Panc1 (cell line): Measurements from ENCODE around the gene NID1.
"Not testable (repeated sequence)": the region's sequence is repeated elsewhere in the genome, so short reads cannot be mapped to it uniquely, and the experiment has no call there.

Experiments used
- POLR2AphosphoS5 ChIP-seq: IDR thresholded peaks from 2 replicates; pipeline ENCODE4 v1.6.1; 2012; ENCODE audit warnings: mild to moderate bottlenecking, low read depth, low read length, moderate library complexity
- SIN3A ChIP-seq: IDR thresholded peaks from 2 replicates; pipeline ENCODE4 v1.6.1; 2012; ENCODE audit warnings: low read depth, mild to moderate bottlenecking, low read length, moderate library complexity, borderline replicate concordance; ENCODE audit not compliant: insufficient read depth
- TF ChIP-seq, protein P1 (sequence below): fragments of 450-650 bp; IDR thresholded peaks from 2 replicates; pipeline ENCODE4 v1.5.1; 2017; ENCODE audit warnings: mild to moderate bottlenecking
- TF ChIP-seq, protein P2 (sequence below), 2 experiments: IDR thresholded peaks; 2 replicates each; pipeline ENCODE4 v1.6.1; 2011 to 2012; ENCODE audit warnings: low read depth in 2 of 2, control low read depth in 1 of 2, low read length in 1 of 2, mild to moderate bottlenecking in 1 of 2, moderate library complexity in 1 of 2; ENCODE audit not compliant: insufficient read depth in 1 of 2

- TF ChIP-seq, protein P1, sequence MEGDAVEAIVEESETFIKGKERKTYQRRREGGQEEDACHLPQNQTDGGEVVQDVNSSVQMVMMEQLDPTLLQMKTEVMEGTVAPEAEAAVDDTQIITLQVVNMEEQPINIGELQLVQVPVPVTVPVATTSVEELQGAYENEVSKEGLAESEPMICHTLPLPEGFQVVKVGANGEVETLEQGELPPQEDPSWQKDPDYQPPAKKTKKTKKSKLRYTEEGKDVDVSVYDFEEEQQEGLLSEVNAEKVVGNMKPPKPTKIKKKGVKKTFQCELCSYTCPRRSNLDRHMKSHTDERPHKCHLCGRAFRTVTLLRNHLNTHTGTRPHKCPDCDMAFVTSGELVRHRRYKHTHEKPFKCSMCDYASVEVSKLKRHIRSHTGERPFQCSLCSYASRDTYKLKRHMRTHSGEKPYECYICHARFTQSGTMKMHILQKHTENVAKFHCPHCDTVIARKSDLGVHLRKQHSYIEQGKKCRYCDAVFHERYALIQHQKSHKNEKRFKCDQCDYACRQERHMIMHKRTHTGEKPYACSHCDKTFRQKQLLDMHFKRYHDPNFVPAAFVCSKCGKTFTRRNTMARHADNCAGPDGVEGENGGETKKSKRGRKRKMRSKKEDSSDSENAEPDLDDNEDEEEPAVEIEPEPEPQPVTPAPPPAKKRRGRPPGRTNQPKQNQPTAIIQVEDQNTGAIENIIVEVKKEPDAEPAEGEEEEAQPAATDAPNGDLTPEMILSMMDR, result not testable (repeated sequence)
- TF ChIP-seq, protein P2, sequence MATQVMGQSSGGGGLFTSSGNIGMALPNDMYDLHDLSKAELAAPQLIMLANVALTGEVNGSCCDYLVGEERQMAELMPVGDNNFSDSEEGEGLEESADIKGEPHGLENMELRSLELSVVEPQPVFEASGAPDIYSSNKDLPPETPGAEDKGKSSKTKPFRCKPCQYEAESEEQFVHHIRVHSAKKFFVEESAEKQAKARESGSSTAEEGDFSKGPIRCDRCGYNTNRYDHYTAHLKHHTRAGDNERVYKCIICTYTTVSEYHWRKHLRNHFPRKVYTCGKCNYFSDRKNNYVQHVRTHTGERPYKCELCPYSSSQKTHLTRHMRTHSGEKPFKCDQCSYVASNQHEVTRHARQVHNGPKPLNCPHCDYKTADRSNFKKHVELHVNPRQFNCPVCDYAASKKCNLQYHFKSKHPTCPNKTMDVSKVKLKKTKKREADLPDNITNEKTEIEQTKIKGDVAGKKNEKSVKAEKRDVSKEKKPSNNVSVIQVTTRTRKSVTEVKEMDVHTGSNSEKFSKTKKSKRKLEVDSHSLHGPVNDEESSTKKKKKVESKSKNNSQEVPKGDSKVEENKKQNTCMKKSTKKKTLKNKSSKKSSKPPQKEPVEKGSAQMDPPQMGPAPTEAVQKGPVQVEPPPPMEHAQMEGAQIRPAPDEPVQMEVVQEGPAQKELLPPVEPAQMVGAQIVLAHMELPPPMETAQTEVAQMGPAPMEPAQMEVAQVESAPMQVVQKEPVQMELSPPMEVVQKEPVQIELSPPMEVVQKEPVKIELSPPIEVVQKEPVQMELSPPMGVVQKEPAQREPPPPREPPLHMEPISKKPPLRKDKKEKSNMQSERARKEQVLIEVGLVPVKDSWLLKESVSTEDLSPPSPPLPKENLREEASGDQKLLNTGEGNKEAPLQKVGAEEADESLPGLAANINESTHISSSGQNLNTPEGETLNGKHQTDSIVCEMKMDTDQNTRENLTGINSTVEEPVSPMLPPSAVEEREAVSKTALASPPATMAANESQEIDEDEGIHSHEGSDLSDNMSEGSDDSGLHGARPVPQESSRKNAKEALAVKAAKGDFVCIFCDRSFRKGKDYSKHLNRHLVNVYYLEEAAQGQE (IDR thresholded peaks at IDR 0.05; ENCODE audit: insufficient read depth in 1 of 2, low read depth in 2 of 2, low read length in 1 of 2), result peak in 1 of 2 experiments; percentile 26; a peak in 1 of 4 replicates
- not testable (repeated sequence) for TF ChIP-seq POLR2AphosphoS5, SIN3A
These were observed 32.0 kb upstream of the NID1 start for GRCh38 chr1:236096660-236097482.
